K562 (cell line): ENCODE results near the gene ZNF239. TPM values are rescaled to one million over a fixed set of nuclear protein-coding genes. Genes with fewer than 3 reads are reported as not detected.
A peak's percentile ranks its signal among the peaks of the same experiment; 100 is the strongest.

Source experiments
- COPS2 ChIP-seq: fragments of 450-650 bp; conservative IDR thresholded peaks from 2 replicates; pipeline ENCODE4 v1.6.1; 2016; ENCODE audit warnings: mild to moderate bottlenecking, moderate library complexity
- HCFC1 ChIP-seq: IDR thresholded peaks from 2 replicates; pipeline ENCODE4 v1.6.1; 2012; ENCODE audit warnings: low read depth, low read length, improper control_type of control experiment
- IRF1 ChIP-seq: sonication (generic); formaldehyde crosslinking; IDR thresholded peaks from 2 replicates; pipeline ENCODE4 v1.8.0; 2022; ENCODE audit warnings: missing genetic modification reagents, mild to moderate bottlenecking, borderline replicate concordance
- LCOR ChIP-seq: sonication (generic); formaldehyde crosslinking; IDR thresholded peaks from 2 replicates; pipeline ENCODE4 v1.8.0; 2022; ENCODE audit warnings: mild to moderate bottlenecking, missing genetic modification reagents
- PHF20 ChIP-seq: fragments of 450-650 bp; IDR thresholded peaks from 2 replicates; pipeline ENCODE4 v1.6.1; 2018; ENCODE audit not compliant: partially characterized antibody
- RUNX1 ChIP-seq: sonication (generic); IDR thresholded peaks from 2 replicates; pipeline ENCODE4 v1.6.1; 2016; ENCODE audit warnings: antibody characterized with exemption, low read depth
- SIN3A ChIP-seq, 2 experiments: fragments of 150-350 bp in 1 of 2; IDR thresholded peaks; 2 replicates each; pipeline ENCODE4 v1.6.1; 2011 to 2016; ENCODE audit warnings: borderline replicate concordance in 2 of 2, low read depth in 2 of 2, low read length in 2 of 2, mild to moderate bottlenecking in 2 of 2, moderate library complexity in 2 of 2; ENCODE audit not compliant: control insufficient read depth in 1 of 2
- ZBTB2 ChIP-seq: fragments of 450-650 bp; IDR thresholded peaks from 2 replicates; pipeline ENCODE4 v1.6.1; 2016; ENCODE audit warnings: antibody characterized with exemption
- ZBTB33 ChIP-seq: sonication (generic); formaldehyde crosslinking; IDR thresholded peaks from 2 replicates; pipeline ENCODE4 v1.8.1; 2023; ENCODE audit warnings: mild to moderate bottlenecking, missing genetic modification reagents
- ZFP30 ChIP-seq: fragments of 250-450 bp; sonication (Bioruptor Pico); IDR thresholded peaks from 2 replicates; pipeline ENCODE4 v1.8.0; 2022; ENCODE audit warnings: moderate library complexity, mild to moderate bottlenecking, inconsistent platforms, borderline replicate concordance
- polyA plus RNA-seq, 8 experiments: library from polyadenylated mRNA; depleted of rRNA in 4 of 8; stranded (reverse) in 5 of 8; unstranded in 3 of 8; fragments of >200 nt; fragmentation: Nextera tagmentation in 2 of 8; fragmentation: Illumina TruSeq in 1 of 8; extraction: Ambion mirVana in 2 of 8; extraction: Trizol in 1 of 8; gene quantifications; 2 replicates each; pipeline versions ENCODE4 v1.2.1 to v1.2.3, GENCODE V29; 2011 to 2014; ENCODE audit warnings: inconsistent platforms in 1 of 8, missing spikeins in 1 of 8
- total RNA-seq, 7 experiments: library from RNA; depleted of rRNA in 6 of 7; stranded (reverse); fragments of >200 nt in 6 of 7; fragmentation: Illumina TruSeq in 2 of 7; extraction: Trizol in 2 of 7; gene quantifications; 2 replicates each; pipeline versions ENCODE4 v1.2.1 to v1.2.3, GENCODE V29; 2011 to 2021; ENCODE audit warnings: low replicate concordance in 1 of 7
- TF ChIP-seq, protein P1 (sequence below): sonication (generic); formaldehyde crosslinking; IDR thresholded peaks from 2 replicates; pipeline ENCODE4 v1.8.1; 2023; ENCODE audit warnings: mild to moderate bottlenecking, missing genetic modification reagents

ZNF239 gene
- total and polyA plus RNA-seq, 9 of the 15 experiments (the other 6 are each of a cell fraction or from before 2014, with no cell fraction given) = 13.7 to 26.7 (median 23.4) TPM

GRCh38 chr10:43574001-43574892 lies at the start of gene ZNF239 (continued):
- TF ChIP-seq ZBTB33 = peak; percentile 94
- TF ChIP-seq, protein P1, sequence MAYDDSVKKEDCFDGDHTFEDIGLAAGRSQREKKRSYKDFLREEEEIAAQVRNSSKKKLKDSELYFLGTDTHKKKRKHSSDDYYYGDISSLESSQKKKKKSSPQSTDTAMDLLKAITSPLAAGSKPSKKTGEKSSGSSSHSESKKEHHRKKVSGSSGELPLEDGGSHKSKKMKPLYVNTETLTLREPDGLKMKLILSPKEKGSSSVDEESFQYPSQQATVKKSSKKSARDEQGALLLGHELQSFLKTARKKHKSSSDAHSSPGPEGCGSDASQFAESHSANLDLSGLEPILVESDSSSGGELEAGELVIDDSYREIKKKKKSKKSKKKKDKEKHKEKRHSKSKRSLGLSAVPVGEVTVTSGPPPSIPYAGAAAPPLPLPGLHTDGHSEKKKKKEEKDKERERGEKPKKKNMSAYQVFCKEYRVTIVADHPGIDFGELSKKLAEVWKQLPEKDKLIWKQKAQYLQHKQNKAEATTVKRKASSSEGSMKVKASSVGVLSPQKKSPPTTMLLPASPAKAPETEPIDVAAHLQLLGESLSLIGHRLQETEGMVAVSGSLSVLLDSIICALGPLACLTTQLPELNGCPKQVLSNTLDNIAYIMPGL (CRISPR knock-in tag) = peak; percentile 70; the same call in 1 of the 2 replicates
- TF ChIP-seq ZFP30 (CRISPR knock-in tag) = 0 out of 2 replicates have a peak, but pooled peaks have one; percentile 19
- TF ChIP-seq SIN3A (IDR thresholded peaks at IDR 0.05; ENCODE audit: borderline replicate concordance in 2 of 2, control insufficient read depth in 1 of 2, low read depth in 2 of 2, low read length in 2 of 2) = peak; percentile 91 to 96; a peak in 3 of 4 replicates
- TF ChIP-seq IRF1 (CRISPR knock-in tag) = peak; percentile 47; the same call in 1 of the 2 replicates
- no peak for TF ChIP-seq RUNX1
- peak; percentile 58 for TF ChIP-seq PHF20
- no peak for TF ChIP-seq ZBTB2
- TF ChIP-seq HCFC1 = peak; percentile 98
- TF ChIP-seq LCOR (CRISPR knock-in tag) = peak; percentile 66; the same call in 1 of the 2 replicates
- TF ChIP-seq COPS2 = no peak
